HG03469 (cell line): ENCODE results near the gene LRRC17.
"Not testable (repeated sequence)": the region's sequence is repeated elsewhere in the genome, so short reads cannot be mapped to it uniquely, and the experiment has no call there.

Experiments
- ATAC-seq: cut with Tn5 transposase; IDR thresholded peaks from one replicate; pipeline ENCODE4 v1.9.1; 2021; ENCODE audit warnings: mild to moderate bottlenecking, moderate library complexity, moderate number of reproducible peaks; ENCODE audit not compliant: unreplicated experiment

Gene LRRC17

GRCh38 chr7:102942181-102942866, 29.5 kb downstream of the LRRC17 start:
- ATAC-seq, result no peak

DNA sequence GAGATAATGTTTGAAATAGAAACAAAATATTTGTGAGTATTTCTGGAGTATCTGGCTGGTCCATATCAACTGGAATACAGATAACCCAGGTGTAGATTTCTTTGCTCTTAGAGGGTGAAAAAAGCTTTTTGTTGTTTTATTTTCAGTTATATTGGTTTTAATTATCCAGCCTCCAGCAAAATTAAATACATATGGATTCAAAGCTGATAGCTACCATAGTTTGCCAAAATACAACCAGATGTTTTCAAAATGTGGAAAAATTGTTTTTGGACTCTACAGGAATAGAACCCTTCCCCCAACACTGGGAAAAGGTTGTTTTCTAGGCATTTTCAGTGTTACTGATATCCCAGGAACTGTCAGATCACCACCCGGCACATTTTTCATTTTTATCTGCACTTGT, 30.1 kb downstream of the LRRC17 start:
- no peak for ATAC-seq

DNA sequence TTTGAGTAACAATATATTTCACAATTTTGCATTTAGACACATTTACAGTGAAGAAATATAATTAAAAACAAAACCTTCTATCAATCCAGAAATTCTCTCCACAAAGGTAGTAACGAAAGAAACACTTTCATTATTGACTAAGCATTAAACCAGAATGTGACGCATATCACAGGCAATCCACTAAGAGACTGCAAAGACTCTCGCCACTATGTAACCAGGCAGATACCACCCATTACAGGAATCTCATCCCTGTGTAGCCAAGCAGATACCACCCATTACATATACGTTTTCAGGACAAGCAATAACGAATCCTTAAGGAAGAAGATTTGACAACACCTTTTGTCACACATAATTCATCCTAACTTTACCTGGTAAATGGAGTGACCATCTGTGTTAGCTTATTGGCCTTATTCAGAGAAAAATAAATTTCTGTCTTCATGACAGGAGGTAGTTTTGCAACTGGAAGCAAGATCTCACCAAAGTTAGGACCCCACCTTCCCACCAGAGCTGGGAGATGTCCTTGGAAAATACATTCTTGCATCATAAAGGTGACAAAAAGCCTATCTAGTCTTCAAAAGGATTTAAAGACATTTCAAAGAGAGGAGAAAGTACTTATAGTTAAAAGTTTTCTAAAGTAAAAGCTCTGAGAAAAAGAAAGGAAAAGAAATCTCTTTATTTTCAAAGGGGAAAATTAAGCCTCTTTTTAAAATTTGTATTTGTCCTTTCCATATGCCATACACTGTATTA, 30.8 kb downstream of the LRRC17 start:
- ATAC-seq, result no peak

DNA sequence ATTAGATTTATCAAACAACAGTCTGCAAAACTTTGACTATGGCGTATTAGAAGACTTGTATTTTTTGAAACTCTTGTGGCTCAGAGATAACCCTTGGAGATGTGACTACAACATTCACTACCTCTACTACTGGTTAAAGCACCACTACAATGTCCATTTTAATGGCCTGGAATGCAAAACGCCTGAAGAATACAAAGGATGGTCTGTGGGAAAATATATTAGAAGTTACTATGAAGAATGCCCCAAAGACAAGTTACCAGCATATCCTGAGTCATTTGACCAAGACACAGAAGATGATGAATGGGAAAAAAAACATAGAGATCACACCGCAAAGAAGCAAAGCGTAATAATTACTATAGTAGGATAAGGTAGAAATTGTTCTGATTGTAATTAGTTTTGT, 31.4 kb downstream of the LRRC17 start:
- ATAC-seq, result no peak

DNA sequence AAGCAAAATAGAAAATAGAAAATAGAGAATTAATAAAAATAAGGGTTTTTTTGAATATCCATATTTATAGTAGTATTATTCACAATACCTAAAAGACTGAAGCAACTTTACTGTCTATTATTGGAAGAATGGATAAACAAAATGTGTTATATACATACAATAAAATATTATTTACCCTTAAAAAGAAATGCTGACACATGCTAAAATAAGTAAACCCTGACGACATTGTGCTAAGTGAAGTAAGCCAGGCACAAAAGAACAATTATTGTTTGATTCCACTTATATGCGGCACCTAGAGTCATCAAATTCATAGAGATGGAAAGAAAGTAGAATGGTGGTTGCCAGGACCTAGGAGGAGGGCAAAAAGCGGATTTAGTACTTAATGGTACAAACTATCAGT, 39.0 kb downstream of the LRRC17 start:
- ATAC-seq, result no peak

GRCh38 chr7:102953406-102953805, 40.6 kb downstream of the LRRC17 start:
- no peak for ATAC-seq

- ATAC-seq, result not testable (repeated sequence)
Observed at GRCh38 chr7:102954359-102954758, 41.6 kb downstream of the LRRC17 start.

GRCh38 chr7:102958004-102958403, 45.2 kb downstream of the LRRC17 start:
- not testable (repeated sequence) for ATAC-seq

DNA sequence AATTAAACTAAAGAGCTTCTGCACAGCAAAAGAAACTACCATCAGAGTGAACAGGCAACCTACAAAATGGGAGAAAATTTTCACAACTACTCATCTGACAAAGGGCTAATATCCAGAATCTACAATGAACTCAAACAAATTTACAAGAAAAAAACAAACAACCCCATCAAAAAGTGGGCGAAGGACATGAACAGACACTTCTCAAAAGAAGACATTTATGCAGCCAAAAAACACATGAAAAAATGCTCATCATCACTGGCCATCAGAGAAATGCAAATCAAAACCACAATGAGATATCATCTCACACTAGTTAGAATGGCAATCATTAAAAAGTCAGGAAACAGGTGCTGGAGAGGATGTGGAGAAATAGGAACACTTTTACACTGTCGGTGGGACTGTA, 49.2 kb downstream of the LRRC17 start:
- ATAC-seq, result not testable (repeated sequence)

GRCh38 chr7:102966465-102966864, 53.7 kb downstream of the LRRC17 start:
- ATAC-seq, result no peak

DNA sequence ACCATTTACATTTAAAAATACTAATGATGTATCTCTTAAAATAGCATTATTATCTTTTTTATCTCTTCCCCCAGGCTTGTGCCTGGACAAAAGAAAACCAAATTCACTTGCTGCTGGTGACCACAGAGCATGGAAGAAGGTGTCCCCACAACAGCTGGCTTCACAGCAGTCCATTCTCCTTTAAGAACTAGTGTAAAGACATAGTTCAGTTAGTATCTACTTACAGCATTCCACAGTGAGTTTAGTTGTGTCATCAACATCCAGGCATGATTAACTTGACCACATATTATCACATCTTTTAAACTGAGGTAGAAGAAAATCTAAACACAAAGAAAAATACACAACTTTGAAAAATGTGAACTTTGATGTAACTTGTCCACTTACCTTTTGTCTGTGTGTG, 55.0 kb downstream of the LRRC17 start:
- ATAC-seq, result no peak

DNA sequence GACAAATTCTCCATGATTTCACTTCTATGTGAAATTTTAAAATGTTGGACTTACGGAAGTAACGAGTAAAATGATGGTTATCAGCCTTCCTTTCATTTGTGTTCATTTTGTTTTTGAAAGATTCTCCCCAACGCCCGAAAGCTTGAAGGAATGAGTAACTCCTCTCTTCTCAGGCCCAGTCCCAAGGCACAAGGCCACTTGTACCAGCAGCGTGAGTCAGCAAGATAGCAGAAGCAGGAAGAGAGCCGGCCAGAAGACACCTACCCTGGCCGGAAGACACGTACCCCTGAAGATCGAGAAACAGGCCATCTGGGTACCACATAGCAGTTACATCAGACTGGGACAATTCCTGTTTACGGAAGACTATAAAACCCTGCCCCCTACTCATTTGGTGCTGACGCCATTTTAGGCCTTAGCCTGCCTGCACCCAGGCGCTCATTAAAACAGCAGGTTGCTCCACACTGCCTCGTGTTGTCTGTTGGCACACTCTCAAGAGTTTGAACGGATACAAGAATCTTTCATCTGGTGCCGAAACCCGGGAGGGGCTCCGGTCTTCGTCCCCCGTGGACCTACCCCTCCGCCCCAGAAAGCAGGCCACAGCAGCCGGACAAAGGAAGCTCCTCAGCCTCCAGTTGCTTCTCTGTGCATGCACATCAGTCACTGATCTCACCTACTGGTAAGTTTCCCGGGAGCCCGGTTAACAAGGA, 60.4 kb downstream of the LRRC17 start:
- no peak for ATAC-seq

- ATAC-seq, result no peak
Observed at GRCh38 chr7:102974366-102975236, 61.8 kb downstream of the LRRC17 start.

- no peak for ATAC-seq
Observed at GRCh38 chr7:102975854-102976253, 63.1 kb downstream of the LRRC17 start.

- no peak for ATAC-seq
Observed at GRCh38 chr7:102976493-102976892, 63.7 kb downstream of the LRRC17 start.

- ATAC-seq, result not testable (repeated sequence)
Observed at GRCh38 chr7:102977586-102977985, 64.8 kb downstream of the LRRC17 start.

GRCh38 chr7:102978284-102978683, 65.5 kb downstream of the LRRC17 start:
- ATAC-seq, result no peak

DNA sequence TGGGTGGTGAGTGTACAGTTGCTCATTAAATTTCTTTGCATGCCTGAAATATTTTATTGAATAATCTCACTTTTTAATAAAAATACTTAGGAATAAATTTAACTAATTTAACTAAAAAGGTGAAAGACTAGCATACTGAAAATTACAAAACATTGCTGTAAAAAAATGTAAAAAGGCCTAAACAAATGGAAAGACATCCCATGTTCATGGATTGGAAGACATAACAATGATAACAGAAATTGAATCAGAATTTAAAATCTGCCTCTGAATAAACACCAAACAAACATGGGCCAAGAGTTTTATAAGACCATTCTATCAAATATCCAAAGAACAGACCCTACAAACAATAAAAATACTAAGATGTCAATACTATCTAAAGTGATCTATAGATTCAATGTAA, 66.9 kb downstream of the LRRC17 start:
- ATAC-seq, result no peak

DNA sequence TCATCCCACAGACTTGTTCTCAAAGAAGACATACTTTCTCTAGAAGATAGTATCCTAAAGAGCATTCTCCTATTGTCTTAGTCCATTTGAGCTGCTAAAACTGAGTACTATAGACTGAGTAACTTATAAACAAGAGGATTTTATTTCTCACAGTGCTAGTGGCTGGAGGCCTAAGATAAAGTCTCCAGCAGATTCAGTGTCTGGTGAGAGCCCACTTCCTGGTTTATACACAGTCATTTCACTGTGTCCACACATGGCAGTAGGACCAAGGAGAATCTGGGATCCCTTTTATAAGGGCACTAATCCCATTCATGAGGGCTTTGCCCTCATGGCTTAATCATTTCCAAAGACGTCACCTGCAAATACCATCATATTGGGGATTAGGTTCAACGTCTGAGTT, 68.7 kb downstream of the LRRC17 start:
- ATAC-seq, result no peak

- ATAC-seq, result no peak
Observed at GRCh38 chr7:102982235-102982634, 69.4 kb downstream of the LRRC17 start.

GRCh38 chr7:102983602-102984001, 70.8 kb downstream of the LRRC17 start:
- no peak for ATAC-seq
